Panc1 (cell line): ENCODE data around the gene DPM1. TPM values are rescaled to one million over a fixed set of nuclear protein-coding genes. Genes with fewer than 3 reads are reported as not detected.

Source experiments
- ATAC-seq: fragments of 200-7000 bp; cut with Tn5 transposase; 2 replicates; pipeline ENCODE4 v1.9.1; 2020; ENCODE audit warnings: mild to moderate bottlenecking, moderate library complexity
- BruUV-seq: library from RNA; stranded (reverse); fragments of 400-500 nt; replicated peaks from 2 replicates; lab custom pipeline; 2021; lab: Mats Ljungman, UMichigan
- CTCF ChIA-PET: fragments of 300-600 bp; sonication (Branson Sonifier 250); formaldehyde crosslinking; loops from one replicate; lab custom pipeline; 2022; ENCODE audit warnings: antibody characterized with exemption; lab: Charles Lee
- POLR2A ChIA-PET: fragments of 300-600 bp; sonication (Branson Sonifier 250); formaldehyde crosslinking; loops from one replicate; lab custom pipeline; 2022; ENCODE audit warnings: antibody characterized with exemption; lab: Charles Lee
- DNase-seq: peaks from one replicate; pipeline ENCODE4 v3.0.0-alpha.2; 2010; ENCODE audit warnings: low read depth, low spot score
- H3K27ac ChIP-seq: 2 replicates; pipeline ENCODE4 v1.5.1; 2011; ENCODE audit warnings: mild to moderate bottlenecking, low read length, inconsistent platforms
- H3K27me3 ChIP-seq: fragments of 200-500 bp; sonication (Bioruptor generic); 2 replicates; pipeline ENCODE4 v1.6.0; 2014; ENCODE audit warnings: low read length, inconsistent platforms; ENCODE audit not compliant: control insufficient read depth, insufficient read depth
- H3K36me3 ChIP-seq: fragments of 200-500 bp; sonication (Bioruptor generic); 2 replicates; pipeline ENCODE4 v1.5.1; 2014; ENCODE audit warnings: inconsistent platforms, mild to moderate bottlenecking, low read length, moderate library complexity; ENCODE audit not compliant: control insufficient read depth, insufficient read depth
- H3K4me1 ChIP-seq: 2 replicates; pipeline ENCODE4 v1.5.1; 2011; ENCODE audit warnings: inconsistent platforms, mild to moderate bottlenecking, low read length, moderate library complexity; ENCODE audit not compliant: control insufficient read depth, insufficient read depth
- H3K4me3 ChIP-seq, 2 experiments: 2 replicates each; pipeline ENCODE4 v1.5.1; 2011 to 2012; ENCODE audit warnings: low read depth in 2 of 2, low read length in 2 of 2, mild to moderate bottlenecking in 2 of 2, inconsistent platforms in 1 of 2, moderate library complexity in 1 of 2
- H3K9me3 ChIP-seq: fragments of 200-500 bp; sonication (Bioruptor generic); 2 replicates; pipeline ENCODE4 v1.5.1; 2014; ENCODE audit warnings: low read depth, mild to moderate bottlenecking, inconsistent platforms, low read length, moderate library complexity; ENCODE audit not compliant: control insufficient read depth, insufficient read depth
- POLR2AphosphoS5 ChIP-seq: IDR thresholded peaks from 2 replicates; pipeline ENCODE4 v1.6.1; 2012; ENCODE audit warnings: mild to moderate bottlenecking, low read depth, low read length, moderate library complexity
- REST ChIP-seq, 2 experiments: IDR thresholded peaks; 2 replicates each; pipeline ENCODE4 v1.6.1; 2011 to 2012; ENCODE audit warnings: low read depth in 2 of 2, control low read depth in 1 of 2, low read length in 1 of 2, mild to moderate bottlenecking in 1 of 2, moderate library complexity in 1 of 2; ENCODE audit not compliant: insufficient read depth in 1 of 2
- SIN3A ChIP-seq: IDR thresholded peaks from 2 replicates; pipeline ENCODE4 v1.6.1; 2012; ENCODE audit warnings: low read depth, mild to moderate bottlenecking, low read length, moderate library complexity, borderline replicate concordance; ENCODE audit not compliant: insufficient read depth
- TCF7L2 ChIP-seq: IDR thresholded peaks from 2 replicates; pipeline ENCODE4 v1.6.1; 2011; ENCODE audit warnings: mild to moderate bottlenecking, low read depth, low read length, inconsistent platforms
- in situ Hi-C: cut with HindIII; loops from 2 replicates; pipeline ENCODE4 v1.10.0; 2016; ENCODE audit warnings: low sequenced_read_pairs, low pct_unique_long_range_greater_than_20kb
- intact Hi-C: fragments of 100-400 bp; cut with micrococcal nuclease; formaldehyde crosslinking; loops from one replicate; pipeline ENCODE4 v1.10.0; 2022; ENCODE audit not compliant: unreplicated experiment
- total RNA-seq: library from RNA; stranded (reverse); gene quantifications from one replicate; pipeline ENCODE4 v1.2.1, GENCODE V29; 2021; ENCODE audit not compliant: unreplicated experiment
- TF ChIP-seq, protein P1 (sequence below): fragments of 450-650 bp; IDR thresholded peaks from 2 replicates; pipeline ENCODE4 v1.5.1; 2017; ENCODE audit warnings: mild to moderate bottlenecking

Gene DPM1
- total RNA-seq, 1 experiment from 2014 or later: 50.2 TPM

DNA sequence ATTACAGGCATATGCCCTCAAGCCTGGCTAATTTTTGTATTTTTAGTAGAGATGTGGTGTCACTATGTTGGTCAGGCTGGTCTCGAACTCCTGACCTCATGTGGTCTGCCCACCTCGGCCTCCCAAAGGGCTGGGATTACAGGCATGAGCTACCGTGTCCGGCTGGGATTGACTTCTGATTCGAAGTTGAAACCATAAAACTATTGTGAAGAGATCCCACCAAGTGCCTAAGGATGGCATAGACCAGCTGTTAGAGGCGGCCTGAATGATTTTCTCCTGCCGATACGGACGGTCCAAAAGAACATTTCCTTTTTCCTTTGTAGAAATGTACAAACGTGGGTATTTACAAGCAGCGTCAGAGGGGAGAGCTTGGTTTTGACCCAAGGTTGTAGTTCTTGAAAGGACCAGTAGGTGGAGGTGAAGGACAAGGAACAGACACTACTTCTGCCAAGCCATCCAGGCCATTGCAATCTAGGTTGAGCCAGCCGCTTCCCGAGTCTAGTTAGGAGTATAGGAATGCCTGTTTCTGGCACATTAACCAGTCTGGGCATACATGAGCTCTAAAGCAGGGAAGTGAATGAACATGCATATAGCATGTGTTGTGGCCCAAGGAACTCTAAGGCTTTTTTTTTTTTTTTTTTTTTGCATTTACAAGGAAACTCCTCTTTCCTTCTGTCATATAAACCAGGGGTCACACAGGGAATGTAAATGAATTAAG is 29.3 kb upstream of the DPM1 start:
- ChIA-PET CTCF (interaction anchor here (0.6 to 2.2 kb wide), 23 partner anchors 9 to 1001 kb away, joined by 3 to 37 read pairs (median 5); partner anchors contain the start of gene BCAS4), POLR2A (interaction anchor here (0.6 to 0.7 kb wide), 2 partner anchors 339 to 499 kb away, joined by 7 to 13 read pairs; no protein-coding TSS in a partner anchor)
- TF ChIP-seq POLR2AphosphoS5 (no peak), SIN3A (no peak), TCF7L2 (no peak), REST (IDR thresholded peaks at IDR 0.05; ENCODE audit: insufficient read depth in 1 of 2, low read depth in 2 of 2, low read length in 1 of 2) (no peak)
- TF ChIP-seq, protein P1, sequence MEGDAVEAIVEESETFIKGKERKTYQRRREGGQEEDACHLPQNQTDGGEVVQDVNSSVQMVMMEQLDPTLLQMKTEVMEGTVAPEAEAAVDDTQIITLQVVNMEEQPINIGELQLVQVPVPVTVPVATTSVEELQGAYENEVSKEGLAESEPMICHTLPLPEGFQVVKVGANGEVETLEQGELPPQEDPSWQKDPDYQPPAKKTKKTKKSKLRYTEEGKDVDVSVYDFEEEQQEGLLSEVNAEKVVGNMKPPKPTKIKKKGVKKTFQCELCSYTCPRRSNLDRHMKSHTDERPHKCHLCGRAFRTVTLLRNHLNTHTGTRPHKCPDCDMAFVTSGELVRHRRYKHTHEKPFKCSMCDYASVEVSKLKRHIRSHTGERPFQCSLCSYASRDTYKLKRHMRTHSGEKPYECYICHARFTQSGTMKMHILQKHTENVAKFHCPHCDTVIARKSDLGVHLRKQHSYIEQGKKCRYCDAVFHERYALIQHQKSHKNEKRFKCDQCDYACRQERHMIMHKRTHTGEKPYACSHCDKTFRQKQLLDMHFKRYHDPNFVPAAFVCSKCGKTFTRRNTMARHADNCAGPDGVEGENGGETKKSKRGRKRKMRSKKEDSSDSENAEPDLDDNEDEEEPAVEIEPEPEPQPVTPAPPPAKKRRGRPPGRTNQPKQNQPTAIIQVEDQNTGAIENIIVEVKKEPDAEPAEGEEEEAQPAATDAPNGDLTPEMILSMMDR: peak; percentile 90
- no peaks in the 10 kb centered on the region for H3K9me3 ChIP-seq
- peak; percentile 96 for ATAC-seq
- intact Hi-C loops: loop anchor here (2.0 to 10.0 kb wide), 3 partner anchors 319 to 637 kb away; no protein-coding TSS in a partner anchor
- BruUV-seq: no TSS peak
- H3K27ac ChIP-seq: no peak overlapping the region
- in situ Hi-C loops: no loop called here
- H3K36me3 ChIP-seq: no peaks in the 10 kb centered on the region
- no peaks in the 10 kb centered on the region for H3K27me3 ChIP-seq
- H3K4me3 ChIP-seq: peak overlapping the region; percentile 6 to 48; a peak in 3 of 4 replicates
- peak; percentile 91 for DNase-seq
- no peaks in the 10 kb centered on the region for H3K4me1 ChIP-seq

DNA sequence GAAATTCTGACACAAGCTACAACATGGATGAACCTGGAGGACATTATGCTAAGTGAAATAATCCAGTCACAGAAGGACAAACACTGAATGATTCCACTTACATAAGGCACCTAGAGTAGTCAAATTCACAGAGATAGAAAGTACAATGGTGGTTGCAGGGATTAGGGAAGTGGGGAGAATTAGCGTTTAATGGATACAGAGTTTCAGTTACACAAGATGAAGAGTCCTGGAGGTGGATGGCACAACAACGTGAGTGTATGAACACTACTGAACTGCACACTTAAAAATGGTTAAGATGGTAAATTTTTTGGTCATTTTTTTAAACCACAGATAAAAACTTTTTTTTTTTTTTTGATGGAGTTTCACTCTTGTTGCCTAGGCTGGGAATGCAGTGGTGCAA is 25.0 kb upstream of the DPM1 start:
- Histone ChIP-seq H3K9me3 (no peaks in the 10 kb centered on the region), H3K27me3 (no peaks in the 10 kb centered on the region), H3K4me1 (0 out of 2 replicates have a peak, but pooled peaks cover 3% of the 10 kb centered on the region), H3K27ac (no peak overlapping the region), H3K4me3 (no peak overlapping the region), H3K36me3 (no peaks in the 10 kb centered on the region)
- DNase-seq (no peak), ATAC-seq (no peak)
- POLR2A ChIA-PET: interaction anchor here (0.6 kb wide), 1 partner anchor 27 kb away, joined by 3 read pairs; no protein-coding TSS in a partner anchor
- in situ Hi-C loops (no loop called here), intact Hi-C loops (loop anchor here (10.0 kb wide), 2 partner anchors 611 to 641 kb away; no protein-coding TSS in a partner anchor)
- CTCF ChIA-PET: no interaction called here
- TF ChIP-seq, protein P1: no peak
- TF ChIP-seq REST (IDR thresholded peaks at IDR 0.05; ENCODE audit: insufficient read depth in 1 of 2, low read depth in 2 of 2, low read length in 1 of 2) (no peak), SIN3A (no peak), TCF7L2 (no peak), POLR2AphosphoS5 (no peak)
- BruUV-seq: no TSS peak
